ENCODE measurements around the gene UIMC1. TPM values are rescaled to one million over a fixed set of nuclear protein-coding genes. Genes with fewer than 3 reads are reported as not detected.
A peak's percentile ranks its signal among the peaks of the same experiment; 100 is the strongest.

UIMC1 gene
- total and polyA plus RNA-seq, 2 experiments from 2014 or later = 25.3 to 30.8 TPM

DNA sequence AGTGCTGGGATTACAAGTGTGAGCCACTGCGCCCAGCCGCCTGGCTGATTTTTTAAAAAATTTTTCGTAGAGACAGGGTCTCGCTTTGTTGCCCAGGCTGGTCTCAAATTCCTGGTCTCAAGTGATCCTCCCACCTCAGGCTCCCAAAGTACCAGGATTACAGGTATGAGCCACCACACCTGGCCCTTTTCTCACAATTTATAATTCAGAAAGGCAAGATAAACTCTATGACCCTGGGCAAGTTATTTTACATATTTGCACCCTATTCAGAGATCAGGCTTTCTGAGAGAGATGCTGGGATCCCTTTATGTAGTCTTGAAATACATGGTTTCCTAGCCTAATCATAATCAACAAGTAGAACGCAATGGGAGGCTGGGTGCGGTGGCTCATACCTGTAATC, 36.5 kb upstream of the UIMC1 start:
- DNase-seq (ENCODE audit: low read depth in 1 of 2, low spot score in 1 of 2) = no peak
- Histone ChIP-seq H3K36me3 (peaks cover 21% of the 10 kb centered on the region), H3K4me1 (ENCODE audit: low read depth) (no peaks in the 10 kb centered on the region), H3K4me3 (no peak overlapping the region), H3K27me3 (no peaks in the 10 kb centered on the region), H3K9me3 (ENCODE audit: low read depth) (no peaks in the 10 kb centered on the region), H3K27ac (no peak overlapping the region)
- TF ChIP-seq, protein P1, sequence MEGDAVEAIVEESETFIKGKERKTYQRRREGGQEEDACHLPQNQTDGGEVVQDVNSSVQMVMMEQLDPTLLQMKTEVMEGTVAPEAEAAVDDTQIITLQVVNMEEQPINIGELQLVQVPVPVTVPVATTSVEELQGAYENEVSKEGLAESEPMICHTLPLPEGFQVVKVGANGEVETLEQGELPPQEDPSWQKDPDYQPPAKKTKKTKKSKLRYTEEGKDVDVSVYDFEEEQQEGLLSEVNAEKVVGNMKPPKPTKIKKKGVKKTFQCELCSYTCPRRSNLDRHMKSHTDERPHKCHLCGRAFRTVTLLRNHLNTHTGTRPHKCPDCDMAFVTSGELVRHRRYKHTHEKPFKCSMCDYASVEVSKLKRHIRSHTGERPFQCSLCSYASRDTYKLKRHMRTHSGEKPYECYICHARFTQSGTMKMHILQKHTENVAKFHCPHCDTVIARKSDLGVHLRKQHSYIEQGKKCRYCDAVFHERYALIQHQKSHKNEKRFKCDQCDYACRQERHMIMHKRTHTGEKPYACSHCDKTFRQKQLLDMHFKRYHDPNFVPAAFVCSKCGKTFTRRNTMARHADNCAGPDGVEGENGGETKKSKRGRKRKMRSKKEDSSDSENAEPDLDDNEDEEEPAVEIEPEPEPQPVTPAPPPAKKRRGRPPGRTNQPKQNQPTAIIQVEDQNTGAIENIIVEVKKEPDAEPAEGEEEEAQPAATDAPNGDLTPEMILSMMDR (IDR thresholded peaks at IDR 0.05; ENCODE audit: low read depth, low read length) = no peak

DNA sequence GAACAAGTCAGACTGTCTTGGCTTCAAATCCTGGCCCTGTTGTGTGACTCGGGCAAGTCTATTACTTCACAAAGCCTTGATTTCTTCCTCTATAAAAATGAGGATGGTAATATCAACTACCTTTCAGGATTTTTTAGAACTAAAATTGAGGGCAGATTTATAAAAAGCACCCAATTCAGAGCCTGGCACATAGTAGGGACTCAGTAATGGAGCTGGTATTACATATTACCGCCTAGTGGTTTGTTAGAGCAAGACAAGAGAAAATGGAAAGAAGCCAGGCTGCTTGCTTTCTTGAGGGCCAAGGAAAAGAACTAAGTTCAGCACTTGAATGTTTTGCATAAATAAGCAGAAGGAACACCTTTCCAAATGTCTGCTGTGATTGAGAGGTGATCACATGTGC, 35.4 kb upstream of the UIMC1 start:
- no peaks in the 10 kb centered on the region for H3K9me3 ChIP-seq (ENCODE audit: low read depth)
- no peak overlapping the region for H3K27ac ChIP-seq
- TF ChIP-seq, protein P1 (IDR thresholded peaks at IDR 0.05; ENCODE audit: low read depth, low read length) = no peak
- no peak overlapping the region for H3K4me3 ChIP-seq
- H3K4me1 ChIP-seq (ENCODE audit: low read depth) = no peaks in the 10 kb centered on the region
- H3K36me3 ChIP-seq = peaks cover 21% of the 10 kb centered on the region
- no peak for DNase-seq (ENCODE audit: low read depth in 1 of 2, low spot score in 1 of 2)
- H3K27me3 ChIP-seq = no peaks in the 10 kb centered on the region

- Histone ChIP-seq H3K36me3 (peaks cover 16% of the 10 kb centered on the region), H3K4me1 (ENCODE audit: low read depth) (no peaks in the 10 kb centered on the region), H3K4me3 (no peak overlapping the region), H3K27me3 (no peaks in the 10 kb centered on the region), H3K9me3 (ENCODE audit: low read depth) (no peaks in the 10 kb centered on the region), H3K27ac (no peak overlapping the region)
- peak in 1 of 2 donors; percentile 55 for DNase-seq (ENCODE audit: low read depth in 1 of 2, low spot score in 1 of 2)
- TF ChIP-seq, protein P1 (IDR thresholded peaks at IDR 0.05; ENCODE audit: low read depth, low read length) = no peak
Observed at GRCh38 chr5:177040814-177041420, 34.3 kb upstream of the UIMC1 start.

DNA sequence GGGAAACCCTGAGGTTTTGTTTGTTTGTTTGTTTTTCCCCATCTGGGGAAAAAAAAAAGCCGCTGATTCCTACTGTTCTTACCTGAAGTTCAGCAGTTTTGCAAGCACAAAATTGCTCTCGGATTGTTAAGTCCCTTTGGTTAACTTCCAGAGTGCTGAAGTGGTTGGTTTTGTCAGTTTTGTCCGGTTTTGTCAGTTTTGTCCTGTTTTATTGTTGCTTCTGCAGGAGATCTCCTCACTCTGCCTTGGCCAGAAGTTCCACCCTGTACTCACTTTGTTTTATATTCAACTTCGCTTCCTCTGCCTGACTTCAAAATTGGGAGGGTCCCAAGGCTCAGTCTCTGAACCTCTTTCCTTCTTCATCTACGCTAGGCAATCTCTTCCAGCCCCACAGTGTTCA, 30.3 kb upstream of the UIMC1 start:
- TF ChIP-seq, protein P1 (IDR thresholded peaks at IDR 0.05; ENCODE audit: low read depth, low read length) = no peak
- Histone ChIP-seq H3K4me1 (ENCODE audit: low read depth) (no peaks in the 10 kb centered on the region), H3K27ac (no peak overlapping the region), H3K27me3 (no peaks in the 10 kb centered on the region), H3K36me3 (peaks cover 5% of the 10 kb centered on the region), H3K9me3 (ENCODE audit: low read depth) (no peaks in the 10 kb centered on the region), H3K4me3 (no peak overlapping the region)
- no peak for DNase-seq (ENCODE audit: low read depth in 1 of 2, low spot score in 1 of 2)

DNA sequence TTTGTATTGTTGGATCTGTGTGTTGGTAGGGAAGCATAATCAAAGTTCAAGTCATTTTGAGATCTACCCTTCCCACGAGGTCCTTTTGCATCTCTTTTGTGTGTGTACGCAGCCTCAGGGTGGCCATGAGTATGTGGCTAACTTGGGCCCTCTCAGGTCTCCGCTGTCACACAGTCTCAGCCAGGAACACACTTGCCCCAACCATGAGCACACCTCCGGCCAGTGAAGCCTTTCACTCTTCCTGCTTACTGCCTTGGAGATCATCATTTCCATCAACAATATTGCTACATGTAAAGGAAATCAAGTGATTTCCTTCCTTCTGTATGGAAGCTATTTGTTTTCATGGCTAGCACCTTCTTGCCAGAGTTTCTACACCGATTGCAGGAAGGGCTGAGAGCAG, 29.9 kb upstream of the UIMC1 start:
- Histone ChIP-seq H3K4me3 (no peak overlapping the region), H3K9me3 (ENCODE audit: low read depth) (no peaks in the 10 kb centered on the region), H3K27ac (no peak overlapping the region), H3K36me3 (peaks cover 3% of the 10 kb centered on the region), H3K27me3 (no peaks in the 10 kb centered on the region), H3K4me1 (ENCODE audit: low read depth) (no peaks in the 10 kb centered on the region)
- TF ChIP-seq, protein P1 (IDR thresholded peaks at IDR 0.05; ENCODE audit: low read depth, low read length) = no peak
- DNase-seq (ENCODE audit: low read depth in 1 of 2, low spot score in 1 of 2) = no peak

Measured in cardiac muscle cell (in vitro differentiated cells and primary cell).